Measurements from ENCODE around the gene BMP10. TPM values are rescaled to one million over a fixed set of nuclear protein-coding genes. Genes with fewer than 3 reads are reported as not detected.

BMP10 gene
- total RNA-seq, 1 experiment from 2014 or later, result not detected

DNA sequence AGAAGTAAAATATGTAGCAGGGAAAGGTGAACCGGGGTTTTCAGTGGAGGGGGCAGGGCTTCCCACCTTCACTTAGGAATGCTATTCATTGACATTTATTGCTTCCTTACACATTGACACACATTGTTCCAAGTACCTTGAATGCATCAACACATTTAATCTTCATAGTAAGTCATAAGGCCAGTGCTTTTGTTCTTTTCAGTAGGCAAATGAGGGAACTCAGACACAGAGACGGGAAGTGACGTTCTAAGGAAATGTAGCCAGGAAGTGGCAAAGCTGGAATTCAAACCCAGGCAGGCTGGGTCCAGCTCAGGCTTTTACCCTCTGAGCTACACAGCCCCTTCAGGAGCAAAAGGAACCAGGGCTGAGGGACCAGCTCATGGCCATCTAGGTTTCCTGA is 20.7 kb downstream of the BMP10 start:
- no peak for DNase-seq (ENCODE audit: low read depth)

DNA sequence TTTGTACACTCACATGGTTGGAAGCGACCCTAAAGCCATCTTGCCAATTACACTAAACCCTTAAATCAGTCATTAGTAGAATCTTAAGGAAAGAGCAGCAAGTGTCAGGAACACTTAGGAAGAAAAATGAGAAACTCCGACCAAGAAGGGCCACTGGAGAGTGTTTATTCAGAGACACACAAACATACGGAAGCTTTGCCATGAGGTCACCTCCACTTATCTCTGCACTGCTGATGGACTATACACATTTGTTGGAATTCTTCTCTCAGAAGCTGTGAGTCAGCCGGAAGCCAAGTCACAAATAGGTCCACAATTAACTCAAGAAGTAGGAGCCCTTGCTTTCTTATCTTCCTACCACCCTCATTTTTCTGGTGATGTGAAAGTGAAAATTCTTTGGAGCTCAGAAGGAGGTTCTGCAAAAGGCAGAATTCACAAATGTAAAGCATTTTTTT is 21.6 kb downstream of the BMP10 start:
- no peak for DNase-seq (ENCODE audit: low read depth)

DNA sequence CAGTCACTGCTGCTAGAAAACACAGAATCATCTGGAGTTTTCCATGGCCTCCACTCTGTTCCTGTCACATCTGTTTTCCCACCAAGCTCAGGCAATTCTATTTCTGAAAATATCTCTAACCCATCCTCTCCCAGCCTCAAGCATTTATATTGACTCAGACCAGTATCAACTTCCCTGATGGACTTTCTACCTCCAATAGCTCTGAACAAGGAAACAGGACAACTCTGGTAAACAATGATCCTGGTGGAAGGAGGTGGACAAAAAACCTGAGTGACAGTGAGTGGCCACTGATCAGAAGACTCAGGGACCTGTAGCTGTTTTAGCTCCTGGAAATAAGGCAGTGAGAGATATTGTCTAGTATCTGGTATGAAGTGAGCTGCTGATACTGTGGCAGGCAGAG is 23.4 kb downstream of the BMP10 start:
- DNase-seq (ENCODE audit: low read depth), result no peak

DNA sequence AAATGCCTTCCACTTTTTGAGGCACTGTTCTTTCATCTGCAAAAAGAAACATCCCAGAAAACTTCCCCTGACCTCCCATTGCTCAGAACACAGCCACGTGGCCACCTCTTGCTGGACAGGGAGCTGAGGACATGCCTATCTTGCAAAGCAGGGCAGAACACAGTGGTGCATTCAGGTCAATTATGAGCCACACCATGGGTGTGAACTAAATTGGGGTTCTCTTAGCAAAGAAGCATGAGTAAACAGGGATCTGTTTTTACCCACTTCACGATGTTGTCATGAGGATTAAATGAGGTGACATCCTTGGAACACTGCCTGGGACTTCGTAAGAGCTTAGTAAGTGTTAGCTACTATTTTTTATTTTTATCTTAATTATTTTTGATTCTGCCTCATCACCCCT is 25.1 kb downstream of the BMP10 start:
- DNase-seq (ENCODE audit: low read depth), result no peak

DNA sequence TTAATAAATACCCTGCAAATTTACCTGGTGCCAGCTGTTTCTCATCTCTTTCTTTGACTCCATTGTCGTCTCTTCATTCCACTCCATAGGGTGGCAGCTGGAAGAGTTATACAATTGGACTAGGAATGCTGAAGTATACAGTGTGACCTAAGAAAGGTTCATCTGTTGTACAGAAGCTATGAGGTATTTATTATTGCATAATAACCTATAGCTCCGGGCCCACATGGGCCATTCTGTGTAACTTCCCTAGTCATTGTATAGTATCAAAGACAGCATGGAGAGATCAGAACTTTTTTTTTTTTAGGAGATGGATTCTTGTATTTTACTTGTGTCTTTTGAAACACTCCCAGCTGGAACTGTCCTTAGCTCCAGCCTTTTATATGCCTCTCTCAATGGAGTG is 26.2 kb downstream of the BMP10 start:
- DNase-seq (ENCODE audit: low read depth), result no peak

DNA sequence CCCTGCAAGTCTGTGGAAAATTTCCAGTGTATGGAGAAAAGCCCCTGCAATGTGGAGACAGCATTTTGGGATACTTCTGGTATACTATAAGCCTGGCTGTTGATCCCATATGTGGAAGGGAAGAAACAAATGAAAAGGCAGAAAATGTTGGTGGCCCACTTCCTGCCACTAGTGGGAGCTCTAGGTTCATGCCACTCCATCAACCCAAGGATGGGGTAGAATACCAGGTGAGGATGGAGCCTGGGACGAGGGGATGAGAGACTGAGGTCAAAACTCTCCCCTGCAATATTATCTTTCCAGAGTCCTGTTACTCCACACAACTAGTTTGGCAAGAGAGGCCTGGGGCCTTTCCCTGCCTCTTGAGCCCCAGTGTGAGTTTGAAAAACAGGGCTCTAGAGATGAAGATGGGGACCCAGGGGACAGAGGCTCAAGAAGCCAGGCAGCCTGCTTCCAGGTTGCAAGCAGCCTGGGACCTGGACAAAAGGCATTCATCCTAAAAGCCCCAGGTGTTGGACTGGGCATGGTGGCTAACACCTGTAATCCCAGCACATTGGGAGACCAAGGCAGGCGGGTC is 31.9 kb downstream of the BMP10 start:
- DNase-seq (ENCODE audit: low read depth), result no peak

DNA sequence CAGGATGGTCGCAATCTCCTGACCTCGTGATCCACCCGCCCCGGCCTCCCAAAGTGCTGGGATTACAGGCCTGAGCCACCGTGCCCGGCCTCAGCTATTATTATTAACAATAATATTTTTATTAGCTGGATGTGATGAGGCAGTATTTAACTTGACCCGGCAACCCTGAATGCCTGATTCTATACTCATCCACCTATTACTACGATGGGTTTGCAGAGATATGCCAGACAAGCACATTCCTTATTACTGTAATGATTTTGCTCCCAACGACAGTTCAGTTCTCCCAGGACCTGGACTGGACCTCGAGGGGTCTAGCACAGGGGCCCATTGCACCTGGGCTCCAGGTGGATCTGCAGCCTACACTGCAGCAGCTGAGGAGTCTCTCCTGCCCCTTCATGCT is 32.6 kb downstream of the BMP10 start:
- DNase-seq (ENCODE audit: low read depth), result no peak

DNA sequence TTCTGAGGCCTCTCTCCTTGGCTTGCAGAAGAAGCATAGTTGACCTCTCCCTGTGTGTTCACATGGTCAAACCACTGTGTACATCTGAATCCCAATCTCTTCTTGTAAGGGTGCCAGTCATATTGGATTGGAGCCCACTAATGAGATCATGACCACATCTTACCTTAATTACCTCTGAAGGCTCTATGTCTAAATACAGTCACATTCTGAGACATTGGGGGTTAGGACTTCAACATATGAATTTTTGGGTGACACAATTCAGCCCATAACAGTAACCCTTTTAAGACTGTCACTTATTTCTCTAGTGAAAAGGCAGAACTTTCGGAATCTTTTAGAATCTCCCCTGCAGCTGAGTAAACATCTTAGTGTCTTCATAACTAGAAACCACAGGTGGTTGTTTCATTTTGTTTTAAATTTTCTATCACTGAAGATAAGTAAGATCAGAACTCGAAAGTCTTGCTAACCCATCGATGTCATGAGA is 33.3 kb downstream of the BMP10 start:
- DNase-seq (ENCODE audit: low read depth), result no peak

DNA sequence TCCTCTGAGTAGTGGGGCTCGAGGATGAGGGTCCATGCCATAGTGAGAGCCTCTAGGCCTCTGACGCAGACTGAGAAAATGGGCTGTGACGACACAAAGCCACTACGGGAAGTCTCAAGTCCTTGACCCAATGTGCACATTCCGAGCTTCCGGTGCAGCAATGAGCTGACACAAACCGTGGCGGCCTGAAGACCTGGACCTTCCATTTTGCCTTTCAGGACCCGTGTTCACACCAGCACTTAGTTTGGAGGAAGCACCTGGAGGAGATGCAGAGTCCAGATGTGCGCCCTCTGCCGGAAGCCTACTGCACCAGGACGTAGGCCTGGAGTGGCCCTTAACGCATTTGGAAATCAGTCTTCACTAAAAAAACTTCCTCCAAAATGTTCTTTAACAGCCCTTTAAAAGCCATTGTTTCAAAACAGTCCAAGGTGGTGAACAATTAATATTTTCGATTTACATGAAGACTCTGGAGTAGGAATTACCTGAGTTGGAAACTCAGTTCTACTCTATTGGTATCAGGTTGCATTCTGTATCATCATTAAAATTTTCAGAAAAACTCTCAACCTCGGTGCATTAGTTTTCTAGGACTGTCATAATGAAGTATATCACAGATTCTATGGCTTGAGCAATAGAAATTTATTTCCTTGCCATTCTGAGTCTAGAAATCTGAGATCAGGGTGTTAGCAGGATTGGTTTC is 33.9 kb downstream of the BMP10 start:
- DNase-seq (ENCODE audit: low read depth), result peak; percentile 22

DNA sequence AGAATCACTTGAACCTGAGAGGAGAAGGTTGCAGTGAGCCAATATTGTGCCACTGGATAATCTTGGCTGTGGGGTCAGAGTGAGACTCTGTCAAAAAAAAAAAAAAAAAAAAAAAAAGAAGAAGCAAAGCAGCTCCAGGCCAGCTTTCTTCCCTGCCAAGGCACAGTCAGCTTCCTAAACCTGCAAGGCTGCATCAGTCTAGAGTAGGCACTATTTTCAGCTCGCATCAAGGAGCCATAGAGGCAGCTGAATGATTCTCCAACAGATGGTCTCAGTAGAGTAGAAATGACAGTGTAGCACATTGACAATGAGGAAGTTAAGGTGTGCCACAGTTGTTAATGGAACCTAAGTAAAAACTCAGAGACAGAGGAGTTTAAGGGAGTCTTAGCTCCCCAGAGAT is 35.6 kb downstream of the BMP10 start:
- no peak for DNase-seq (ENCODE audit: low read depth)

DNA sequence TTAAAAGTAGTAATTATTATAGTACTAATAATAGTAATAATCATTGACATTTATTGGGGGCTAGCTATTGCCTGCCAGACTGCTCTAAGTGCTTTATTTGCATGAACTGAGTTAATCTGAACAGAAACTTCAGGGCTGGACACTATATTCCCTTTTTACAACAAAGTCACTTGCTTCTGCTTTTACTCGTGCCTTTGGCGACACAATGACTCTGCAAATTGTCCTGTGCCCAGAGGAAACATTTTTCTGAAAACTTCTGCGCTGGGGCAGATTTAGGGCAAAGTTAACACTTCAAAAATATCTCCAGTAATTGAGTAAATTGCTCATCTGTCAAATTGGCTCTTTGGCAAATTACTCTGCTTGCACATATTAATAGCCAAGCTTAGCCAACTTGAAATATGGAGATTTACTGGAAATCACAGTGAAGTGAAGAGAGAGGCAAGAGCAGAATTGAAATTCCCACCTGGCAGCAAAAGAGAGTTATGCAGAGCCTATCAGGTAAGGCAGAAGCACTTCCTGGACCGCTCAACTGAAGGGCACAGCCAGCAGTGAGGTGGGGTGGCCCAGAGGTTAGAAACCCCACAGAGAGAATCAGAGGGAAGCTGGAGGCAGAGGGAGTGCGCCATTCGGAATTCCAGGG is 36.3 kb downstream of the BMP10 start:
- no peak for DNase-seq (ENCODE audit: low read depth)

DNA sequence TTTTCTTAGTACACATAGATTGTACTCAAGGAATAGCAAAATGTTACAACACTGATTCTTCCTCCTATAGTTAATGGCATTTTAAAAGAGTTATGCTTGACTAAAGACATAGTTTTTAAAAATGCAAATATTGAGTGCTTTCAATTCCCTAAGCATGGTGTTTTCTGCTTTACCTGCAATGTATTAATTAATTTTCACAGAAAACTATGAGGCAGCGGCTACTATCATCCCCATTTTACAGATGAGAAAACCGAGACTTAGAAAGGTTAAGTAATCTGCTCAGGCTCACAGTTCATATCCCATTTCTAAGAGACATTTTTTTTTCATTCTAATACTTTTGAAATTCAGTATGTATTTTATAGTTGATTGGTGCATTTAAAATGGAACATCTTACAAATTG is 38.0 kb downstream of the BMP10 start:
- DNase-seq (ENCODE audit: low read depth), result no peak

DNA sequence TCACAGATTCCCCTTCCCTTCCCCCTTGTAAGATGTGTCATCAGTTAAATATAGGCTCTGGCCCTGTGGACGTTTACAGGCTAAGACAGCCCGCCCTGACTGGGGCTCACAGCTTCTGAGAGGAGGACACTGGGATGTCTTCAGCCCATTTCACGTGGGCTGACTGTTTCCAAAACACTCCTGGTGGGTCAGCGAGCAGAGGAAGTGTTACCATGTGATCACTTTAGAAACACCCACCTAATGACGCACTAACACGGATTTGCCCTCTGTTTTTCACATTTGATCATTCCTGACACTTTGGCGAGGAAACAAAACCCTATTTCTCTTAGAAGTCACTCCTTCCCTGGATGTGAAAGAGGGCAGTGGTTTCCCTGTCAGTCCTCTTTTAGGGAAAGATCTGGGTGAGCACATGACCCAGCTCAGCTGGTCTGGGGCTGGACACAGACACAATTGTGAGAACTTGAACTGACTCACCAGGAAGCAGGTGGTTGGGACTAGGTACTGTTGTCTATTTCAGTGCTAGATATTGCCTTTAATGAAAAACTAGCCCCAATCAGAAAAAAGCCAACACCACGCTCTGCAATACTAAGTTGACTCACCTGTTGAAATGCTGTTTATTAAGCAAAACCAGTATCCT is 38.8 kb downstream of the BMP10 start:
- DNase-seq (ENCODE audit: low read depth), result peak; percentile 71

DNA sequence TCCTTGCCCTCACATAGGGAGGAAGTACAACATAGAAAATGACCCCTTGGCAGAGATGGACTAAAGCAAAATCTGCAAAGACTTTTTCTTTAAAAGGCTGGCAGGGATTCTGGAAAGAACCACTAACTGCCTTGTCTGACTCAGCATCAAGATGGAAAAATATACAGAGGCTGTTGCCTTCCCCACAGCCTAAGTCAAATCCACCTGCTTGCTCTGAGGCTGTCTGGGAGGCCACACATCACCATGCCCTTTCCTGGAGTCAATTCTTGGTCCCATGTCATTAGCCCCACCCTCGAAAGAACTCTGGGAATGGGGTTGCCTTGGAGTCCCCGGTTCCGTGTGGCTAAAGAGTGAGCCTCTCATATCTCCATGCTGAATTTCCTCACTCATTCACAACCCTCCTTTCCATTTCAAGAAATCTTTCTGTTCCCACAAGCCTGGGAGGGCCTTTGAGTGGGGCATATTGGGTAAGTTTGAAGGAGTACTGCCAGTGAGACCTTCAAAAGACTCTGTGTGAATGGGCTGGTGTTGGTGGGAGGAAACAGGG is 39.4 kb downstream of the BMP10 start:
- DNase-seq (ENCODE audit: low read depth), result peak; percentile 51

DNA sequence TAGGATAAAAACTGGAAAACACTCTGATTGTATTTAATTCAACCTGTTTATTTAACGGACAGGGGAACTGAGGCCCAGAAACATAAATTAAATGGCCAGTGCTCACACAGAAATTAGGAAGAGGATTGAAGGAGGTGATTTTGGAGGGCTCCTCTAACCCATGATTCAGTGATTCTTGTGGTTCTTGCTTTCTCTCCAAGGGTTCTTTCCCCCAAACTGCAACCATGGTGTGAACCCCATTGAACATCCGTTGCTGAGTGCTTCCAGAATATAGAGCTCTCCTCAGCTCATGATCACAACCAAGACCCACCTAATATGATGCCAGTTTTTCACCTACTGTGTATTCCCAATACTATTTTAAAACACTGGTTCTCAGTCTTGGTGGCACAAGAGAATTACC is 41.4 kb downstream of the BMP10 start:
- no peak for DNase-seq (ENCODE audit: low read depth)

DNA sequence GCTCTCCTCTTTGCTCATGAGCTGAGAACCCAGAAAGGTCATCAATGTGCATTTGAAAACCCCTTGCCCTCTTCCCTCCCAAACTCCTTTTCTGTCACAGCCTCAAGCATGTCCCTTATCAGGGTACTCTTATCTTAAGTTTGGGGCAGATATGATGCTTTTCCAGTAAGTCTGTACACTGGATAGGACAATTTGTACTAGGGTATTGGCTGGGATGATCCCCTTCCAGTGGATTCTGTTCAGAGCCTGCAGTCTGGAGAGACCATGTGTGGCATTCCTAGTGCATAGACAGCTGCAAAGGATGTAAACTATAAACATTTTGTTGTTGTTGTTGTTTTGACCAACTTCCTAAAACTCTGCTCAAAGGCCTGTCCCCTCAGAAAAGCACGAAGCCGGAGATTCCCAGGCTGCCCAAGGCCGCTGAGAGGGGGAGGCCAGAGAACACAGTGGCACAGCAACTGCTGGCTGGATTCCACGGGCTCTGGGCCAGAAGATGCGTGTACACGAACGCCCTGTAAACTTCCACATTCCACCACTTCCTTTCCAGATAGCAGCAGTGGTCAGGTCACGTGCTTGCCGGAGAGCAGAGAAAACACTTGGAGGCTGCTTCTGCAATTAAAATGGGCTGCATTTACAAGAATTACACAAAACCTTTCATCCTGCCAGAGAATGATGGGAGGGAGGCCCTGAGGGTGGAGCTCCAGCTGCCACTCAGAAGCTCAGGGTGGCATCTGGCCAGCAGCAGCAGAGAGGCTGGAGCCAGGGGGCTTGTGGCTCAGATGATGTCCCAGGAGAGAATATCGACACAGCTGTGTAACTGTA is 42.1 kb downstream of the BMP10 start:
- peak; percentile 93 for DNase-seq (ENCODE audit: low read depth)

DNA sequence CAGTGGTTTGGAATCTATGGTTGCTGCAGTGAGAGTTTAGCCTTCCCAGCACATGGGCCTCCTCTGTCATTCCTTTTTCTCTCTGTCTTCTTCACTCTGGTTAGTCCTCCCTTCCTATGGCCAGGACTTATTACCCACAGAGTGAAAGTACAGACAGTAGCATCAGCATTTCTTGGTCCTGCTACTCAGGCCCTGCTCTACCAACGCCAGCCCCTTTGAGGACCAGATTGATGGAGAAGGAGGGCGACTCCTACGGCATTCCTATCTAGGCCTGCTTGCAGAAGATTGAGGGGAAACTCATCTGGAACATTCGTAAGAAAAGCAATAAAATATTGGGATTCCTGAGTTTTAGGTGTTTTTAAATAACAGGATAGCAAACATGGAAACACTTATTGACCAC is 43.5 kb downstream of the BMP10 start:
- no peak for DNase-seq (ENCODE audit: low read depth)

DNA sequence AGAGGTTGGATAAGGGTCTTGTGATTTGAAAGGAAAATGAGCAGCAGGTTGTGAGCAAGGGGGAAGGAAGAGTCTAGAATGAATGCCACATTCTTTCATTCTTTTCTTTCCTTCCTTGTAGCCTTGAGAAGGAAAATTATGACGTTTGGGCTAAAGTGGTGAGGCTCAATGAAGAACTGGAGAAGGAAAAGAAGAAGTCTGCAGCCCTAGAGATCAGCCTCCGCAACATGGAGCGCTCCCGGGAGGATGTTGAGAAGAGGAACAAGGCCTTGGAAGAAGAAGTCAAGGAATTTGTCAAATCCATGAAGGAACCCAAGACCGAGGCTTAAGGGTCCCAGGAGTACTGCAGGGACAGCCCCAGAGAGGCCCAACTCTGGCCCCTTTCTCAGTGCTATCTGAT is 45.3 kb downstream of the BMP10 start:
- no peak for DNase-seq (ENCODE audit: low read depth)

DNA sequence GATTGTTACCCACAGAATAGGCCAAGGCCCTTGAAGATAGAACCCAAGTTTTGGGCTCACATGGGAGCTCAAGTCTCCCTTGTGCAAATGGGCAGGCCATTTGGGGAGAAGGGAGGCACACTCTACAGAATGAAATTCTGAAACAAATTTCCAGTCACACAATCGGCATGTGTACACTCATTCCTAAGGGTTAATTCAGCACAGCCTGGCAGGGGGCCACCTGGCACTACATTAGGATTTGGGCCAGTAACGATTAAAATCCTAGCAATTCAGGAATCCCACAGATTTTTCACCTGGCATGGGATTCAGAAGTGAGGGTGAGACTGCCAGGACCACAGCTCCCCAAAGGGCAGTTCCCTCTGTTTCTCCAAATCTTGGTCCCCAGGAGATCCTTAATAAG is 46.4 kb downstream of the BMP10 start:
- peak; percentile 45 for DNase-seq (ENCODE audit: low read depth)

DNA sequence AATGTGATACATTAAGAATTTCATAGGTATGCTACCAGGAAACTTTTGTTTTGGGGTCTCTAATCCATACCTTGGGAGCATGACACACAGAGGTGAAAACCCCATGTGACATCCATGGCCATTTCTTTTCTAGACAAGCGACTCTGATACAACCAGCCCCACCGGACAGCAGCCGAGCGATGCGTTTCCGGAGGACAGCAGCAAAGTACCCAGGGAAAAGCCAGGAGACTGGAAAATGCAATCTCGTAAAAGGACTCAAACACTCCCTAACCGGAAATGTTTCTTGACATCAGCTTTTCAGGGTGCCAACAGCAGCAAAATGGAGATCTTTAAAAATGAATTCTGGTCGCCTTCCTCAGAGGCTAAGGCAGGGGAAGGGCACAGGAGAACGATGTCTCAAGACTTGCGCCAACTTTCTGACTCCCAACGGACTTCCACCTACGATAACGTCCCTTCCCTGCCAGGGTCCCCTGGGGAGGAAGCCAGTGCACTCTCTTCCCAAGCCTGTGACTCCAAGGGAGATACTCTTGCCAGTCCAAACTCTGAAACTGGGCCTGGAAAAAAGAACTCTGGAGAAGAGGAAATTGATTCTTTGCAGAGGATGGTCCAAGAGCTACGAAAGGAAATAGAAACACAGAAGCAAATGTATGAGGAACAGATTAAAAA is 48.9 kb downstream of the BMP10 start:
- no peak for DNase-seq (ENCODE audit: low read depth)

DNA sequence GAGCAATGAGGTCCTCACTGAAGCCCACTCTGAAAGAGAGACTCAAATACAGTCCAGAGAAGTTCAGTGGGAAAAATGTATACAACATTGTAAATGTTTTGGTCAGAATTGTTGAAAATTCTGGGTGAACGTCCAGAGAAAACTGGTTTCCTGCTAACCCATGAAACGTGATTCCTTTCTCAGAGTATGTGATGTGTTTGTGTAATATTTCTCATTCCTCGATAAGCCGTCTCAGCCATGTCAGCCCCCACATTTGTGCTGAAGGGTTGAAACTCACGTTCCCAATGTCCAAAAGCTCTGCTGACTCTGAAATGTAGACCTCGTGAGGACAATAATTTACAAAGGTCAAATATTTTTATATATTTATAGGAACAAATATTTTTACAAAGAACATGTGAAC is 51.6 kb downstream of the BMP10 start:
- no peak for DNase-seq (ENCODE audit: low read depth)
